Ishikawa (cell line): Measurements from ENCODE around the gene PTGES2.

Source experiments
- CEBPB ChIP-seq: IDR thresholded peaks from 2 replicates; pipeline ENCODE4 v1.6.1; 2012
- CREB1 ChIP-seq: IDR thresholded peaks from 2 replicates; pipeline ENCODE4 v1.6.1; 2012; ENCODE audit warnings: low read depth
- NFIC ChIP-seq: IDR thresholded peaks from 2 replicates; pipeline ENCODE4 v1.6.1; 2012
- TEAD4 ChIP-seq: IDR thresholded peaks from 2 replicates; pipeline ENCODE4 v1.6.1; 2012
- TF ChIP-seq, protein P1 (sequence below): IDR thresholded peaks from 2 replicates; pipeline ENCODE4 v1.6.1; 2012; ENCODE audit warnings: low read depth, mild to moderate bottlenecking
- TF ChIP-seq, protein P2 (sequence below): IDR thresholded peaks from 2 replicates; pipeline ENCODE4 v1.6.1; 2012

DNA sequence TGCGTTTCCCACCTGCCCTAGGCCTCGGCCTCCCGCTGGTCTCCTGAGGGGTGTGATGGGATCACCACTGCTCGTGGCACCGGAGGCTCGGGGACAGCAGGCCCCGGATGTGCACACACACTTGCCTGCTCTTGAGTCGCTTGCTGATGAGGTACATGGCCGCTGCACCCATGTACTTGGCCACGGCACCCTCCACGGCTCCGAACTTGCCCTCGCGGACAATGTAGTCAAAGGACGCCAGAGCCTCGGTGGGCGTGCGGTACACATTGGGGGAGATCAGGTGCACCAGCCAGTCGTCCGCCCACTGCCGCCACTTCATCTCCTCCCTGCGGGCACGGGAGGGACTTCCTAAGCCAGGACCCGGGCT lies 4.7 kb downstream of the PTGES2 start:
- TF ChIP-seq CEBPB: no peak
- TF ChIP-seq, protein P1, sequence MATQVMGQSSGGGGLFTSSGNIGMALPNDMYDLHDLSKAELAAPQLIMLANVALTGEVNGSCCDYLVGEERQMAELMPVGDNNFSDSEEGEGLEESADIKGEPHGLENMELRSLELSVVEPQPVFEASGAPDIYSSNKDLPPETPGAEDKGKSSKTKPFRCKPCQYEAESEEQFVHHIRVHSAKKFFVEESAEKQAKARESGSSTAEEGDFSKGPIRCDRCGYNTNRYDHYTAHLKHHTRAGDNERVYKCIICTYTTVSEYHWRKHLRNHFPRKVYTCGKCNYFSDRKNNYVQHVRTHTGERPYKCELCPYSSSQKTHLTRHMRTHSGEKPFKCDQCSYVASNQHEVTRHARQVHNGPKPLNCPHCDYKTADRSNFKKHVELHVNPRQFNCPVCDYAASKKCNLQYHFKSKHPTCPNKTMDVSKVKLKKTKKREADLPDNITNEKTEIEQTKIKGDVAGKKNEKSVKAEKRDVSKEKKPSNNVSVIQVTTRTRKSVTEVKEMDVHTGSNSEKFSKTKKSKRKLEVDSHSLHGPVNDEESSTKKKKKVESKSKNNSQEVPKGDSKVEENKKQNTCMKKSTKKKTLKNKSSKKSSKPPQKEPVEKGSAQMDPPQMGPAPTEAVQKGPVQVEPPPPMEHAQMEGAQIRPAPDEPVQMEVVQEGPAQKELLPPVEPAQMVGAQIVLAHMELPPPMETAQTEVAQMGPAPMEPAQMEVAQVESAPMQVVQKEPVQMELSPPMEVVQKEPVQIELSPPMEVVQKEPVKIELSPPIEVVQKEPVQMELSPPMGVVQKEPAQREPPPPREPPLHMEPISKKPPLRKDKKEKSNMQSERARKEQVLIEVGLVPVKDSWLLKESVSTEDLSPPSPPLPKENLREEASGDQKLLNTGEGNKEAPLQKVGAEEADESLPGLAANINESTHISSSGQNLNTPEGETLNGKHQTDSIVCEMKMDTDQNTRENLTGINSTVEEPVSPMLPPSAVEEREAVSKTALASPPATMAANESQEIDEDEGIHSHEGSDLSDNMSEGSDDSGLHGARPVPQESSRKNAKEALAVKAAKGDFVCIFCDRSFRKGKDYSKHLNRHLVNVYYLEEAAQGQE: no peak
- no peak for TF ChIP-seq TEAD4
- TF ChIP-seq, protein P2, sequence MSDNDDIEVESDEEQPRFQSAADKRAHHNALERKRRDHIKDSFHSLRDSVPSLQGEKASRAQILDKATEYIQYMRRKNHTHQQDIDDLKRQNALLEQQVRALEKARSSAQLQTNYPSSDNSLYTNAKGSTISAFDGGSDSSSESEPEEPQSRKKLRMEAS: no peak
- TF ChIP-seq NFIC: no peak
- no peak for TF ChIP-seq CREB1
